GM23338 (cell line): ENCODE results near the gene ADAM15. TPM values are rescaled to one million over a fixed set of nuclear protein-coding genes. Genes with fewer than 3 reads are reported as not detected.

Experiments used
- ATAC-seq: fragments of 200-7000 bp; cut with Tn5 transposase; 3 replicates; pipeline ENCODE4 v1.9.1; 2020
- DNase-seq: peaks from one replicate; pipeline ENCODE4 v3.0.0-alpha.2; 2015; ENCODE audit warnings: low spot score
- H2AFZ ChIP-seq: fragments of 200-600 bp; sonication (generic); 2 replicates; pipeline ENCODE4 v1.8.0; 2016; ENCODE audit warnings: antibody characterized with exemption, mild to moderate bottlenecking, moderate library complexity
- H3F3A ChIP-seq: fragments of 200-600 bp; sonication (generic); replicated peaks from 2 replicates; pipeline ENCODE4 v1.8.0; 2017; ENCODE audit warnings: antibody characterized with exemption, mixed run types, low read depth
- H3K27ac ChIP-seq: fragments of 200-600 bp; sonication (generic); 2 replicates; pipeline ENCODE4 v1.6.1; 2016; ENCODE audit warnings: low read depth
- H3K27me3 ChIP-seq: fragments of 200-600 bp; sonication (generic); 2 replicates; pipeline ENCODE4 v1.8.0; 2016; ENCODE audit warnings: mild to moderate bottlenecking, mixed run types, moderate library complexity; ENCODE audit not compliant: insufficient read depth
- H3K36me3 ChIP-seq: fragments of 200-600 bp; sonication (generic); 2 replicates; pipeline ENCODE4 v1.8.0; 2016; ENCODE audit warnings: mild to moderate bottlenecking; ENCODE audit not compliant: insufficient read depth
- H3K4me1 ChIP-seq: fragments of 200-600 bp; sonication (generic); 2 replicates; pipeline ENCODE4 v1.8.0; 2016; ENCODE audit warnings: mild to moderate bottlenecking, moderate library complexity; ENCODE audit not compliant: insufficient read depth
- H3K4me2 ChIP-seq: fragments of 200-600 bp; sonication (generic); 2 replicates; pipeline ENCODE4 v1.7.1; 2017; ENCODE audit warnings: mixed run types
- H3K4me3 ChIP-seq: fragments of 200-600 bp; sonication (generic); 2 replicates; pipeline ENCODE4 v1.6.1; 2016; ENCODE audit warnings: mixed run types
- H3K79me2 ChIP-seq: fragments of 200-600 bp; sonication (generic); replicated peaks from 2 replicates; pipeline ENCODE4 v1.8.0; 2017; ENCODE audit warnings: mild to moderate bottlenecking; ENCODE audit not compliant: insufficient read depth
- H3K9me2 ChIP-seq: fragments of 200-600 bp; sonication (generic); 2 replicates; pipeline ENCODE4 v1.8.0; 2017; ENCODE audit not compliant: insufficient read depth
- H4K20me1 ChIP-seq: fragments of 200-600 bp; sonication (generic); replicated peaks from 2 replicates; pipeline ENCODE4 v1.8.0; 2017; ENCODE audit warnings: mild to moderate bottlenecking; ENCODE audit not compliant: insufficient read depth
- H3K27ac Mint-ChIP-seq: 2 replicates; pipeline ENCODE4 v1.8.0; 2020; ENCODE audit warnings: inconsistent platforms, mild to moderate bottlenecking, moderate library complexity, mixed read lengths
- H3K27me3 Mint-ChIP-seq: 3 replicates; pipeline ENCODE4 v1.8.0; 2022; ENCODE audit warnings: low read depth, mild to moderate bottlenecking, moderate library complexity, mixed read lengths, inconsistent platforms; ENCODE audit not compliant: insufficient read depth, poor library complexity
- H3K36me3 Mint-ChIP-seq: 3 replicates; pipeline ENCODE4 v1.8.0; 2021; ENCODE audit warnings: low read depth, mild to moderate bottlenecking, inconsistent platforms, moderate library complexity, mixed read lengths
- H3K4me1 Mint-ChIP-seq: 3 replicates; pipeline ENCODE4 v1.8.0; 2020; ENCODE audit warnings: mild to moderate bottlenecking, inconsistent platforms, mixed read lengths
- H3K4me3 Mint-ChIP-seq: 3 replicates; pipeline ENCODE4 v1.8.0; 2021; ENCODE audit warnings: moderate library complexity, mild to moderate bottlenecking, inconsistent platforms, mixed read lengths
- H3K9me3 Mint-ChIP-seq: 3 replicates; pipeline ENCODE4 v1.8.0; 2020; ENCODE audit warnings: moderate library complexity, mild to moderate bottlenecking, inconsistent platforms, mixed read lengths
- CREB1 ChIP-seq: fragments of 250-450 bp; sonication (Bioruptor Pico); IDR thresholded peaks from 2 replicates; pipeline ENCODE4 v1.5.0; 2020; ENCODE audit warnings: low read depth, mild to moderate bottlenecking, moderate library complexity
- STAT1 ChIP-seq: IDR thresholded peaks from one replicate; pipeline ENCODE4 v1.6.1; 2016; ENCODE audit warnings: antibody characterized with exemption; ENCODE audit not compliant: unreplicated experiment
- ZNF114 ChIP-seq: fragments of 250-450 bp; sonication (Bioruptor Pico); IDR thresholded peaks from 2 replicates; pipeline ENCODE4 v1.5.0; 2020; ENCODE audit warnings: mild to moderate bottlenecking, moderate library complexity
- ZNF331 ChIP-seq: fragments of 250-450 bp; sonication (Bioruptor Pico); IDR thresholded peaks from 2 replicates; pipeline ENCODE4 v1.5.0; 2020; ENCODE audit warnings: low read depth, mild to moderate bottlenecking, moderate library complexity
- polyA plus RNA-seq: library from polyadenylated mRNA; unstranded; fragments of >200 nt; fragmentation: Nextera tagmentation; extraction: Ambion mirVana; gene quantifications from 2 replicates; pipeline ENCODE4 v1.2.1, GENCODE V29; 2016
- total RNA-seq: library from RNA; depleted of rRNA; stranded (reverse); fragments of >200 nt; shearing (Covaris generic); gene quantifications from 2 replicates; pipeline ENCODE4 v1.2.3, GENCODE V29; 2014
- TF ChIP-seq, protein P1 (sequence below): fragments of 250-450 bp; sonication (Bioruptor Pico); IDR thresholded peaks from 2 replicates; pipeline ENCODE4 v1.5.0; 2020; ENCODE audit warnings: mild to moderate bottlenecking, moderate library complexity
- TF ChIP-seq, protein P2 (sequence below): IDR thresholded peaks from one replicate; pipeline ENCODE4 v1.6.1; 2018; ENCODE audit warnings: antibody characterized with exemption; ENCODE audit not compliant: unreplicated experiment
- TF ChIP-seq, protein P3 (sequence below), 2 experiments: fragments of 200-600 bp in 1 of 2; sonication (generic) in 1 of 2; conservative IDR thresholded peaks; 2 replicates each; pipeline versions ENCODE4 v1.5.1 to v1.6.1; 2016 to 2017; ENCODE audit warnings: antibody characterized with exemption in 2 of 2, low read depth in 2 of 2, mild to moderate bottlenecking in 2 of 2, moderate library complexity in 1 of 2

ADAM15 gene
- total and polyA plus RNA-seq, 2 experiments from 2014 or later = 24.2 to 31.1 TPM

DNA sequence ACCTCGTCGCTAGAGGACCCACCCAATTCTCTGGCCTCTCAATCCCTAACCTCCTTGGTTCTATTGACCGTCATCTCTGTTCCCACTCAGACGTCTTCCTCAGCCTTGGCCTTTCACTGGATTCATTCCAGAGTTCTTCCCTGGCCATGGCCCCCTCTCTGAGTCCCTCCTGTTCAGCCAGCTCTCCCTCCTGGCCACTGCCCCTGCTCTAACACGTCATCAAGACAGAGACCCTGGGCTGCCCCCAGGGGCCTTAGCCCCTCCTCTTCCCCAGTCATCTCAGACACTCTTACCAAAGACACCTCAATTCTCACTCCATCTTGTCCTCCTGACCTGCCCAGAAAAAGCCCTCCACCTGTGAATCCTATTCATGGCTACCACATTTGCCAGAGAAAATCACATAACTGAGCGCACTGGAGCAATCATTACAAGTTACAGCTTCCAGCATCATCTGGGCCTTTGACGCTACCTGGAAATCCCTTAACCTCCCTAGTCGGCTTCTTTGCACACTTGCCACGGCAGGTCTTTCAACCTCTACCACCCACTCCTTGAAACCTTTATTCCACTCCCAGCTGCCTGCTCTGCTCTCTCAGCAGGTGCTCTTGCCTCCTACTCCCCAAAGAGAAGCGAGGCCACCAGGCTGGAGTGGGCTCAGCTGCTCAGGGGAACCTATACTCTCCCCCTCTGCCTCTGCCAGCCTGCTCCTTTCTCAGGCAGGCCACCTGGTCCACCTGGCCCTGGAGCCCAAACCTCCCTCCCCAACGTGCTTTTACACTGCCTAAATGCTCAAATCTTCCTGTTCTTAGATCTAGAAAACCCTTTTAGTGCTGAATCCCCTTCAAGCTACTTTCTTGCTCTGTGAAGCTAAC is 31.5 kb upstream of the ADAM15 start (continued):
- TF ChIP-seq, protein P1, sequence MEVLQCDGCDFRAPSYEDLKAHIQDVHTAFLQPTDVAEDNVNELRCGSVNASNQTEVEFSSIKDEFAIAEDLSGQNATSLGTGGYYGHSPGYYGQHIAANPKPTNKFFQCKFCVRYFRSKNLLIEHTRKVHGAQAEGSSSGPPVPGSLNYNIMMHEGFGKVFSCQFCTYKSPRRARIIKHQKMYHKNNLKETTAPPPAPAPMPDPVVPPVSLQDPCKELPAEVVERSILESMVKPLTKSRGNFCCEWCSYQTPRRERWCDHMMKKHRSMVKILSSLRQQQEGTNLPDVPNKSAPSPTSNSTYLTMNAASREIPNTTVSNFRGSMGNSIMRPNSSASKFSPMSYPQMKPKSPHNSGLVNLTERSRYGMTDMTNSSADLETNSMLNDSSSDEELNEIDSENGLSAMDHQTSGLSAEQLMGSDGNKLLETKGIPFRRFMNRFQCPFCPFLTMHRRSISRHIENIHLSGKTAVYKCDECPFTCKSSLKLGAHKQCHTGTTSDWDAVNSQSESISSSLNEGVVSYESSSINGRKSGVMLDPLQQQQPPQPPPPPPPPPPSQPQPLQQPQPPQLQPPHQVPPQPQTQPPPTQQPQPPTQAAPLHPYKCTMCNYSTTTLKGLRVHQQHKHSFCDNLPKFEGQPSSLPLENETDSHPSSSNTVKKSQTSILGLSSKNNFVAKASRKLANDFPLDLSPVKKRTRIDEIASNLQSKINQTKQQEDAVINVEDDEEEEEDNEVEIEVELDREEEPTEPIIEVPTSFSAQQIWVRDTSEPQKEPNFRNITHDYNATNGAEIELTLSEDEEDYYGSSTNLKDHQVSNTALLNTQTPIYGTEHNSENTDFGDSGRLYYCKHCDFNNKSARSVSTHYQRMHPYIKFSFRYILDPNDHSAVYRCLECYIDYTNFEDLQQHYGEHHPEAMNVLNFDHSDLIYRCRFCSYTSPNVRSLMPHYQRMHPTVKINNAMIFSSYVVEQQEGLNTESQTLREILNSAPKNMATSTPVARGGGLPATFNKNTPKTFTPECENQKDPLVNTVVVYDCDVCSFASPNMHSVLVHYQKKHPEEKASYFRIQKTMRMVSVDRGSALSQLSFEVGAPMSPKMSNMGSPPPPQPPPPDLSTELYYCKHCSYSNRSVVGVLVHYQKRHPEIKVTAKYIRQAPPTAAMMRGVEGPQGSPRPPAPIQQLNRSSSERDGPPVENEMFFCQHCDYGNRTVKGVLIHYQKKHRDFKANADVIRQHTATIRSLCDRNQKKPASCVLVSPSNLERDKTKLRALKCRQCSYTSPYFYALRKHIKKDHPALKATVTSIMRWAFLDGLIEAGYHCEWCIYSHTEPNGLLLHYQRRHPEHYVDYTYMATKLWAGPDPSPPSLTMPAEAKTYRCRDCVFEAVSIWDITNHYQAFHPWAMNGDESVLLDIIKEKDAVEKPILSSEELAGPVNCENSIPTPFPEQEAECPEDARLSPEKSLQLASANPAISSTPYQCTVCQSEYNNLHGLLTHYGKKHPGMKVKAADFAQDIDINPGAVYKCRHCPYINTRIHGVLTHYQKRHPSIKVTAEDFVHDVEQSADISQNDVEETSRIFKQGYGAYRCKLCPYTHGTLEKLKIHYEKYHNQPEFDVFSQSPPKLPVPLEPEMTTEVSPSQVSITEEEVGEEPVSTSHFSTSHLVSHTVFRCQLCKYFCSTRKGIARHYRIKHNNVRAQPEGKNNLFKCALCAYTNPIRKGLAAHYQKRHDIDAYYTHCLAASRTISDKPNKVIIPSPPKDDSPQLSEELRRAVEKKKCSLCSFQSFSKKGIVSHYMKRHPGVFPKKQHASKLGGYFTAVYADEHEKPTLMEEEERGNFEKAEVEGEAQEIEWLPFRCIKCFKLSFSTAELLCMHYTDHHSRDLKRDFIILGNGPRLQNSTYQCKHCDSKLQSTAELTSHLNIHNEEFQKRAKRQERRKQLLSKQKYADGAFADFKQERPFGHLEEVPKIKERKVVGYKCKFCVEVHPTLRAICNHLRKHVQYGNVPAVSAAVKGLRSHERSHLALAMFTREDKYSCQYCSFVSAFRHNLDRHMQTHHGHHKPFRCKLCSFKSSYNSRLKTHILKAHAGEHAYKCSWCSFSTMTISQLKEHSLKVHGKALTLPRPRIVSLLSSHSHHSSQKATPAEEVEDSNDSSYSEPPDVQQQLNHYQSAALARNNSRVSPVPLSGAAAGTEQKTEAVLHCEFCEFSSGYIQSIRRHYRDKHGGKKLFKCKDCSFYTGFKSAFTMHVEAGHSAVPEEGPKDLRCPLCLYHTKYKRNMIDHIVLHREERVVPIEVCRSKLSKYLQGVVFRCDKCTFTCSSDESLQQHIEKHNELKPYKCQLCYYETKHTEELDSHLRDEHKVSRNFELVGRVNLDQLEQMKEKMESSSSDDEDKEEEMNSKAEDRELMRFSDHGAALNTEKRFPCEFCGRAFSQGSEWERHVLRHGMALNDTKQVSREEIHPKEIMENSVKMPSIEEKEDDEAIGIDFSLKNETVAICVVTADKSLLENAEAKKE (CRISPR knock-in tag) = no peak

DNA sequence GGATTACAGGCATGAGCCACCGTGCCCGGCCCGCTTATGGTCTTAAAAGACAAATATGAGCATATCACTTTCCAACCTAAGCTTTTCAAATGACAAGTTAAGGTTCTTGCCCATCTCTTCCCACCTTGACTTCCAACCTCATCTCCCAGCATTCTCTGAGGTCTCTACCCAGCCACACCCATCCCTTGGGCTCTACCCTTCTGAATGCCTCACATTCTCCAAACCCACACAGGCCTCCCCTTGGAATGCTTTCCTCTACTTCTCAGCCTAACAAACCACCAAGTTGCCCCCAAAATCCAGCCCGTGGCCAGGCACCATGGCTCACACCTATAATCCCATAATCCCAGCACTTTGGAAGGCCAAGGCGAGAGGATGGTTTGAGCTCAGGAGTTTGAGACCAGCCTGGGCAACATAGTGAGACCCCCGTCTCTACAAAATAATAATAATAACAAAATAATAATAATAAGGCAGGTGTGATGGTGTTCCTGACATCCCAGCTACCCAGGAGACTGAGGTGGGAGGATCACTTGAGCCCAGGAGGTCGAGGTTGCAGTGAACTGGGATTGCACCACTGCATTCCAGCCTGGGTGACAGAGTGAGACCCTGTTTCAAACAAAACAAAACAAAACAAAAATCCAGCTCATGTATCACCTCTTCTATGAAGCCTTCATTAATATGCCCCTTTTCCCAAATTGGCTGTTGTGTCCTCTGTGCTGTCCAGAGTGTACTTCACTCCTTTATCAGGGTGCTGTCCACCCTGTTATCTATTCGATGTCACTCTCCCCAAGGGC is 28.8 kb upstream of the ADAM15 start:
- no peak overlapping the region for H3K4me3 Mint-ChIP-seq
- H3K27ac Mint-ChIP-seq = no peak overlapping the region
- Histone ChIP-seq H3K79me2 (no peaks in the 10 kb centered on the region), H3K36me3 (no peaks in the 10 kb centered on the region), H3F3A (no peaks in the 10 kb centered on the region), H3K9me2 (no peaks in the 10 kb centered on the region), H3K4me2 (no peak overlapping the region), H2AFZ (no peak overlapping the region), H3K4me1 (peaks cover 11% of the 10 kb centered on the region), H3K4me3 (no peak overlapping the region), H4K20me1 (0 out of 2 replicates have a peak, but pooled peaks cover 3% of the 10 kb centered on the region), H3K27ac (no peak overlapping the region), H3K27me3 (no peaks in the 10 kb centered on the region)
- no peak for DNase-seq
- H3K36me3 Mint-ChIP-seq = peaks cover 4% of the 10 kb centered on the region; the same call in 2 of the 3 replicates
- no peaks in the 10 kb centered on the region for H3K9me3 Mint-ChIP-seq
- H3K4me1 Mint-ChIP-seq = peaks cover 31% of the 10 kb centered on the region
- peaks cover 28% of the 10 kb centered on the region for H3K27me3 Mint-ChIP-seq
- TF ChIP-seq CREB1 (CRISPR knock-in tag) (no peak), ZNF114 (CRISPR knock-in tag) (no peak), STAT1 (no peak), ZNF331 (no peak)
- TF ChIP-seq, protein P2, sequence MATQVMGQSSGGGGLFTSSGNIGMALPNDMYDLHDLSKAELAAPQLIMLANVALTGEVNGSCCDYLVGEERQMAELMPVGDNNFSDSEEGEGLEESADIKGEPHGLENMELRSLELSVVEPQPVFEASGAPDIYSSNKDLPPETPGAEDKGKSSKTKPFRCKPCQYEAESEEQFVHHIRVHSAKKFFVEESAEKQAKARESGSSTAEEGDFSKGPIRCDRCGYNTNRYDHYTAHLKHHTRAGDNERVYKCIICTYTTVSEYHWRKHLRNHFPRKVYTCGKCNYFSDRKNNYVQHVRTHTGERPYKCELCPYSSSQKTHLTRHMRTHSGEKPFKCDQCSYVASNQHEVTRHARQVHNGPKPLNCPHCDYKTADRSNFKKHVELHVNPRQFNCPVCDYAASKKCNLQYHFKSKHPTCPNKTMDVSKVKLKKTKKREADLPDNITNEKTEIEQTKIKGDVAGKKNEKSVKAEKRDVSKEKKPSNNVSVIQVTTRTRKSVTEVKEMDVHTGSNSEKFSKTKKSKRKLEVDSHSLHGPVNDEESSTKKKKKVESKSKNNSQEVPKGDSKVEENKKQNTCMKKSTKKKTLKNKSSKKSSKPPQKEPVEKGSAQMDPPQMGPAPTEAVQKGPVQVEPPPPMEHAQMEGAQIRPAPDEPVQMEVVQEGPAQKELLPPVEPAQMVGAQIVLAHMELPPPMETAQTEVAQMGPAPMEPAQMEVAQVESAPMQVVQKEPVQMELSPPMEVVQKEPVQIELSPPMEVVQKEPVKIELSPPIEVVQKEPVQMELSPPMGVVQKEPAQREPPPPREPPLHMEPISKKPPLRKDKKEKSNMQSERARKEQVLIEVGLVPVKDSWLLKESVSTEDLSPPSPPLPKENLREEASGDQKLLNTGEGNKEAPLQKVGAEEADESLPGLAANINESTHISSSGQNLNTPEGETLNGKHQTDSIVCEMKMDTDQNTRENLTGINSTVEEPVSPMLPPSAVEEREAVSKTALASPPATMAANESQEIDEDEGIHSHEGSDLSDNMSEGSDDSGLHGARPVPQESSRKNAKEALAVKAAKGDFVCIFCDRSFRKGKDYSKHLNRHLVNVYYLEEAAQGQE = no peak
- TF ChIP-seq, protein P3, sequence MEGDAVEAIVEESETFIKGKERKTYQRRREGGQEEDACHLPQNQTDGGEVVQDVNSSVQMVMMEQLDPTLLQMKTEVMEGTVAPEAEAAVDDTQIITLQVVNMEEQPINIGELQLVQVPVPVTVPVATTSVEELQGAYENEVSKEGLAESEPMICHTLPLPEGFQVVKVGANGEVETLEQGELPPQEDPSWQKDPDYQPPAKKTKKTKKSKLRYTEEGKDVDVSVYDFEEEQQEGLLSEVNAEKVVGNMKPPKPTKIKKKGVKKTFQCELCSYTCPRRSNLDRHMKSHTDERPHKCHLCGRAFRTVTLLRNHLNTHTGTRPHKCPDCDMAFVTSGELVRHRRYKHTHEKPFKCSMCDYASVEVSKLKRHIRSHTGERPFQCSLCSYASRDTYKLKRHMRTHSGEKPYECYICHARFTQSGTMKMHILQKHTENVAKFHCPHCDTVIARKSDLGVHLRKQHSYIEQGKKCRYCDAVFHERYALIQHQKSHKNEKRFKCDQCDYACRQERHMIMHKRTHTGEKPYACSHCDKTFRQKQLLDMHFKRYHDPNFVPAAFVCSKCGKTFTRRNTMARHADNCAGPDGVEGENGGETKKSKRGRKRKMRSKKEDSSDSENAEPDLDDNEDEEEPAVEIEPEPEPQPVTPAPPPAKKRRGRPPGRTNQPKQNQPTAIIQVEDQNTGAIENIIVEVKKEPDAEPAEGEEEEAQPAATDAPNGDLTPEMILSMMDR (conservative IDR thresholded peaks at IDR 0.05; ENCODE audit: low read depth in 2 of 2) = no peak
- no peak for ATAC-seq
